Vagina (tissue), 2 donors: ENCODE results near the gene EXO5.
"Not testable (repeated sequence)": the region's sequence is repeated elsewhere in the genome, so short reads cannot be mapped to it uniquely, and the experiment has no call there.

Source experiments
- POLR2A ChIP-seq, 2 donors: fragments of 450-650 bp; IDR thresholded peaks; one replicate each; pipeline ENCODE4 v1.6.1; 2017; ENCODE audit warnings: antibody characterized with exemption in 2 of 2, mild to moderate bottlenecking in 2 of 2, moderate library complexity in 2 of 2
- POLR2AphosphoS5 ChIP-seq, 2 donors: sonication (generic); formaldehyde crosslinking; IDR thresholded peaks; one replicate each; pipeline ENCODE4 v1.9.0; 2017; ENCODE audit warnings: antibody characterized with exemption in 2 of 2, mild to moderate bottlenecking in 2 of 2, low read depth in 1 of 2; ENCODE audit not compliant: insufficient read depth in 1 of 2
- TF ChIP-seq, protein P1 (sequence below), 3 experiments: fragments of 450-650 bp in 2 of 3; fragments of 200-600 bp in 1 of 3; sonication (generic) in 1 of 3; IDR thresholded peaks; one replicate each; pipeline ENCODE4 v1.5.1; 2017 to 2019; ENCODE audit warnings: antibody characterized with exemption in 3 of 3, mild to moderate bottlenecking in 2 of 3, moderate library complexity in 2 of 3

DNA sequence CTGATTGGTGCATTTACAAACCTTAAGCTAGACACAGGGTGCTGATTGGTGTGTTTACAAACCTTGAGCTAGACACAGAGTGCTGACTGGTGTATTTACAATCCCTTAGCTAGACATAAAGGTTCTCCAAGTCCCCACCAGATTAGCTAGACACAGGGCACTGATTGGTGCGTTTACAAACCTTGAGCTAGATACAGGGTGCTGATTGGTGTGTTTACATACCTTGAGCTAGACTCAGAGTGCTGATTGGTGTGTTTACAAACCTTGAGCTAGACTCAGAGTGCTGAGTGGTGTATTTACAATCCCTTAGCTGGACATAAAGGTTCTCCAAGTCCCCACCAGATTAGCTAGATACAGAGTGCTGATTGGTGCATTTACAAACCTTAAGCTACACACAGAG, 49.7 kb downstream of the EXO5 start:
- TF ChIP-seq, protein P1, sequence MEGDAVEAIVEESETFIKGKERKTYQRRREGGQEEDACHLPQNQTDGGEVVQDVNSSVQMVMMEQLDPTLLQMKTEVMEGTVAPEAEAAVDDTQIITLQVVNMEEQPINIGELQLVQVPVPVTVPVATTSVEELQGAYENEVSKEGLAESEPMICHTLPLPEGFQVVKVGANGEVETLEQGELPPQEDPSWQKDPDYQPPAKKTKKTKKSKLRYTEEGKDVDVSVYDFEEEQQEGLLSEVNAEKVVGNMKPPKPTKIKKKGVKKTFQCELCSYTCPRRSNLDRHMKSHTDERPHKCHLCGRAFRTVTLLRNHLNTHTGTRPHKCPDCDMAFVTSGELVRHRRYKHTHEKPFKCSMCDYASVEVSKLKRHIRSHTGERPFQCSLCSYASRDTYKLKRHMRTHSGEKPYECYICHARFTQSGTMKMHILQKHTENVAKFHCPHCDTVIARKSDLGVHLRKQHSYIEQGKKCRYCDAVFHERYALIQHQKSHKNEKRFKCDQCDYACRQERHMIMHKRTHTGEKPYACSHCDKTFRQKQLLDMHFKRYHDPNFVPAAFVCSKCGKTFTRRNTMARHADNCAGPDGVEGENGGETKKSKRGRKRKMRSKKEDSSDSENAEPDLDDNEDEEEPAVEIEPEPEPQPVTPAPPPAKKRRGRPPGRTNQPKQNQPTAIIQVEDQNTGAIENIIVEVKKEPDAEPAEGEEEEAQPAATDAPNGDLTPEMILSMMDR (IDR thresholded peaks at IDR 0.05) = not testable (repeated sequence)
- TF ChIP-seq POLR2A (IDR thresholded peaks at IDR 0.05); POLR2AphosphoS5 (IDR thresholded peaks at IDR 0.05; ENCODE audit: insufficient read depth in 1 of 2, low read depth in 1 of 2): not testable (repeated sequence)
